CD4-positive, alpha-beta T cell (primary cell): ENCODE data around the gene FAM120B. TPM values are rescaled to one million over a fixed set of nuclear protein-coding genes. Genes with fewer than 3 reads are reported as not detected.

Source experiments
- ATAC-seq: fragments of 200-7000 bp; cut with Tn5 transposase; one replicate; pipeline ENCODE4 v1.10.0; 2022; ENCODE audit warnings: mild to moderate bottlenecking; ENCODE audit not compliant: poor library complexity
- CTCF ChIA-PET: fragments of 350-600 bp; sonication (Branson Sonifier 250); formaldehyde crosslinking; loops from one replicate; lab custom pipeline; 2021; ENCODE audit warnings: antibody characterized with exemption, inconsistent platforms; lab: Charles Lee
- POLR2A ChIA-PET: fragments of 350-600 bp; sonication (Branson Sonifier 250); formaldehyde crosslinking; loops from one replicate; lab custom pipeline; 2021; ENCODE audit warnings: antibody characterized with exemption, inconsistent platforms; lab: Charles Lee
- DNase-seq, 14 experiments: peaks; one replicate each; pipeline ENCODE4 v3.0.0-alpha.2; 2013 to 2020; ENCODE audit warnings: mixed read lengths in 2 of 14
- H3K27ac ChIP-seq, 2 donors: one replicate each; pipeline versions ENCODE4 v1.5.1 to v1.7.0; 2013; ENCODE audit warnings: low read length in 2 of 2, low read depth in 1 of 2, mild to moderate bottlenecking in 1 of 2
- H3K27me3 ChIP-seq, 2 experiments: 1 replicate in 1 of 2; 2 replicates in 1 of 2; pipeline versions ENCODE4 v1.6.1 to v1.7.0; 2013; ENCODE audit warnings: low read length in 2 of 2, control low read depth in 1 of 2, mild to moderate bottlenecking in 1 of 2, moderate library complexity in 1 of 2; ENCODE audit not compliant: insufficient read depth in 2 of 2, control insufficient read depth in 1 of 2
- H3K36me3 ChIP-seq: one replicate; pipeline ENCODE4 v1.6.1; 2013; ENCODE audit warnings: low read length, control low read depth; ENCODE audit not compliant: insufficient read depth
- H3K4me1 ChIP-seq: one replicate; pipeline ENCODE4 v1.6.1; 2013; ENCODE audit warnings: low read length, control low read depth; ENCODE audit not compliant: insufficient read depth
- H3K4me3 ChIP-seq: one replicate; pipeline ENCODE4 v1.5.1; 2013; ENCODE audit warnings: mild to moderate bottlenecking, low read length, moderate library complexity
- H3K9me3 ChIP-seq, 2 experiments: 1 replicate in 1 of 2; 2 replicates in 1 of 2; pipeline versions ENCODE4 v1.6.1 to v1.7.0; 2013; ENCODE audit warnings: low read length in 2 of 2, mild to moderate bottlenecking in 2 of 2, control low read depth in 1 of 2, moderate library complexity in 1 of 2; ENCODE audit not compliant: control insufficient read depth in 1 of 2, insufficient read depth in 1 of 2
- H3K27ac Mint-ChIP-seq: one replicate; pipeline ENCODE4 v1.8.0; 2020; ENCODE audit warnings: mixed read lengths
- H3K27me3 Mint-ChIP-seq: one replicate; pipeline ENCODE4 v1.8.0; 2021; ENCODE audit warnings: mixed read lengths
- H3K36me3 Mint-ChIP-seq: one replicate; pipeline ENCODE4 v1.8.0; 2021; ENCODE audit warnings: low read depth, mixed read lengths
- H3K4me1 Mint-ChIP-seq: one replicate; pipeline ENCODE4 v1.8.0; 2021; ENCODE audit warnings: low read depth, mixed read lengths
- H3K4me3 Mint-ChIP-seq: one replicate; pipeline ENCODE4 v1.8.0; 2020; ENCODE audit warnings: mild to moderate bottlenecking, mixed read lengths
- H3K9me3 Mint-ChIP-seq: one replicate; pipeline ENCODE4 v1.8.0; 2020; ENCODE audit warnings: mixed read lengths
- intact Hi-C, 2 experiments: fragments of 100-400 bp; cut with DNase I in 1 of 2; cut with micrococcal nuclease in 1 of 2; formaldehyde crosslinking; loops; one replicate each; pipeline versions ENCODE4 v1.15.1 to v1.9.0; 2023 to 2025; cut with DNase I, micrococcal nuclease
- total RNA-seq, 174 experiments: library from RNA in 2 of 174; stranded (reverse) in 2 of 174; gene quantifications; one replicate each; pipeline ENCODE4 v1.2.3 and lab custom pipeline; 2021 to 2026
- TF ChIP-seq, protein P1 (sequence below): fragments of 200-600 bp; IDR thresholded peaks from one replicate; pipeline ENCODE4 v1.8.0; 2022; ENCODE audit warnings: antibody characterized with exemption, mild to moderate bottlenecking

FAM120B gene
- total RNA-seq, 2 experiments from 2014 or later = 24.1 to 26.7 TPM

DNA sequence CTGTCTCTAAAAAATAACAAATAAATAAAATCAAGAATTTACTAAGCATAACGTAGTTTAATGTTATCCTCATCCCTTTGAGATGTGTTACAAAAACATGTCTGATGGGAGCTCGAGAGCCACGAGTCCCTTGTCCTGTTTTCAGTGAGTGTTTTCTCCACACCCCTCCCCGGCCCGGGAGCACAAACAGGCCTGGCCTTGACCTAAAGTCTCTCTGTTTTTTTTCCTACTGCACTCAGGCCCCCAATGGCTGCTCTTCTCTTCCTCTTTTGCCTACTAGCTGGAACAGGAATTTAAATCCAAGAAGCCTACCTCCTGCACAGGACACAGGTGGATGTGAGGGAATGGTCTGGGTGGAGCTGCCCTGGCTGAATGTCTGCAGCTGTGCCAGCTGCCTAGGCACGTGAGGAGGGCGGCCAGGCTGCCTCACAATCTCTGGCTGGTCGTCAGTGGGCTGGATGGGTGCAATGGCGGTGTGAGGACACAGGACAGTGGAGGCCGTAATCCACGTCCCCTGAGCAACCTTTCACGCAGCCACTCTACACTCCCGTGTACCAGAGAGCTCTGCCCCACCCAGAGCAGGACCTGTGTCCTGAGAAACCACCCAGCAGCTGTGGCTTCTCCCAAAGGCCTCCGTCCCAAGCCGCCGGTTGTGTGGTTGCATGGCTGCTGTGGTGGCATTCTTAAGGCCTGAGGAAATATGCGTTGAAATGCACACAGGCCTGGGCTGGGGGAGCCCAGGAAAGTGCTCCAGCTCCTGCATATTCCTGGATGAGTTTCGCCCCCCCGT, 117.5 kb downstream of the FAM120B start:
- no peak overlapping the region for H3K27ac ChIP-seq
- Mint-ChIP-seq H3K4me1 (no peaks in the 10 kb centered on the region), H3K9me3 (no peaks in the 10 kb centered on the region), H3K27me3 (peaks cover 39% of the 10 kb centered on the region), H3K36me3 (no peaks in the 10 kb centered on the region), H3K27ac (no peak overlapping the region), H3K4me3 (no peak overlapping the region)
- no peaks in the 10 kb centered on the region for H3K36me3 ChIP-seq
- ChIA-PET POLR2A (no interaction called here), CTCF (no interaction called here)
- intact Hi-C loops = no loop called here
- DNase-seq = no peak
- no peak overlapping the region for H3K4me3 ChIP-seq
- ATAC-seq = no peak
- H3K9me3 ChIP-seq = no peaks in the 10 kb centered on the region
- TF ChIP-seq, protein P1, sequence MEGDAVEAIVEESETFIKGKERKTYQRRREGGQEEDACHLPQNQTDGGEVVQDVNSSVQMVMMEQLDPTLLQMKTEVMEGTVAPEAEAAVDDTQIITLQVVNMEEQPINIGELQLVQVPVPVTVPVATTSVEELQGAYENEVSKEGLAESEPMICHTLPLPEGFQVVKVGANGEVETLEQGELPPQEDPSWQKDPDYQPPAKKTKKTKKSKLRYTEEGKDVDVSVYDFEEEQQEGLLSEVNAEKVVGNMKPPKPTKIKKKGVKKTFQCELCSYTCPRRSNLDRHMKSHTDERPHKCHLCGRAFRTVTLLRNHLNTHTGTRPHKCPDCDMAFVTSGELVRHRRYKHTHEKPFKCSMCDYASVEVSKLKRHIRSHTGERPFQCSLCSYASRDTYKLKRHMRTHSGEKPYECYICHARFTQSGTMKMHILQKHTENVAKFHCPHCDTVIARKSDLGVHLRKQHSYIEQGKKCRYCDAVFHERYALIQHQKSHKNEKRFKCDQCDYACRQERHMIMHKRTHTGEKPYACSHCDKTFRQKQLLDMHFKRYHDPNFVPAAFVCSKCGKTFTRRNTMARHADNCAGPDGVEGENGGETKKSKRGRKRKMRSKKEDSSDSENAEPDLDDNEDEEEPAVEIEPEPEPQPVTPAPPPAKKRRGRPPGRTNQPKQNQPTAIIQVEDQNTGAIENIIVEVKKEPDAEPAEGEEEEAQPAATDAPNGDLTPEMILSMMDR = no peak
- no peaks in the 10 kb centered on the region for H3K4me1 ChIP-seq
- H3K27me3 ChIP-seq = peaks cover 4 to 22% of the 10 kb centered on the region in 2 experiments

DNA sequence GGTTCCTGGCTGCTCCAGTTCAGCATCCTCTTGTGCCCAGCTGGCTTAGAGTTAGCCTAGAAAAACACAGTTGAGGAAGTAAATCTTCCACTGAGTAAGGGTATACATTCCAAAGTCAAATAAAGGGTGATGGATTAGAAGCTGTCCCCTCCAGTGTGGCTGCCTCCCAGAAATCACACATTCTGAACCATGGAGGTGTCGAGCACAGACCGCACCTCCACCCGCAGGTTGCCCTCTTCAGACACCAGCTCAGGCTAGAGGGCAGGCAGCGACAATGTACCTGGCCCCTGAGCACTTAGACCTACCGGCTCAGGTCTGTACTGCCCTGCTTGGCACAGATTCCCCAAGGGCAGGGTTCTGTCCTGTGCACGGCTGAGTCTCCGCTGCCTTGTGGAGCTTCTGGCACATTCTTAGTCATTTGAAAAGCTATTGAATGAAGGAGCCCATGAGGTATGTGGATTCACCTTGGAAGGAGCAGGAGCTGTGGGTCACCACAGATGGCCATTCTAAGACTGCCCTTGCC, 118.1 kb downstream of the FAM120B start:
- peaks cover 4 to 17% of the 10 kb centered on the region in 2 experiments for H3K27me3 ChIP-seq
- Mint-ChIP-seq H3K27me3 (peaks cover 33% of the 10 kb centered on the region), H3K9me3 (no peaks in the 10 kb centered on the region), H3K27ac (no peak overlapping the region), H3K4me1 (no peaks in the 10 kb centered on the region), H3K4me3 (no peak overlapping the region), H3K36me3 (no peaks in the 10 kb centered on the region)
- no peak overlapping the region for H3K4me3 ChIP-seq
- TF ChIP-seq, protein P1 = no peak
- no peaks in the 10 kb centered on the region for H3K9me3 ChIP-seq
- ChIA-PET POLR2A (no interaction called here), CTCF (no interaction called here)
- H3K4me1 ChIP-seq = no peaks in the 10 kb centered on the region
- DNase-seq (no peak), ATAC-seq (no peak)
- H3K27ac ChIP-seq = no peak overlapping the region
- no peaks in the 10 kb centered on the region for H3K36me3 ChIP-seq
- intact Hi-C loops = no loop called here

DNA sequence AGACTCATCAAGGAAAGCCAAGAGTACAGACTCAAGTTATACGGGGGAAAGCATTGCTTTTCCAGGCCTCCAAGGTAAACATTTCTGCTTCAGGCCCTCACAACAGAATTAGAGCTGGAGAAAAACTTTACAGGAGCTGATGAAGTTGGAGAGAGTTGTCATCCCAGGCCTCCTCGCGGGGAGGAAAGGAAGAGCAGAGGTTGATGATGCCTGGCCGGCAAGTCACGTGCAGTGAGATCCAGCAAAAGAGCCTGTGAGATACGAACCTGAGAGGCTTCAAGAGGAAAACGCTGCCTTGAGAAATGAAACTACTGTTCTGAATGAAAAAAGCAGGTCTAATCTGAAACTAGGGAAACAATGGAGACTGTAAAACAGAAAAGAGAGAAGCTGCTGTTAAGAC, 122.9 kb downstream of the FAM120B start:
- intact Hi-C loops = no loop called here
- Mint-ChIP-seq H3K4me3 (no peak overlapping the region), H3K36me3 (no peaks in the 10 kb centered on the region), H3K4me1 (no peaks in the 10 kb centered on the region), H3K27me3 (peaks cover 25% of the 10 kb centered on the region), H3K9me3 (no peaks in the 10 kb centered on the region), H3K27ac (no peak overlapping the region)
- ChIA-PET CTCF (no interaction called here), POLR2A (no interaction called here)
- Histone ChIP-seq H3K4me3 (no peak overlapping the region), H3K9me3 (peaks cover 0 to 6% of the 10 kb centered on the region in 2 experiments), H3K36me3 (no peaks in the 10 kb centered on the region), H3K27me3 (peaks cover 3 to 5% of the 10 kb centered on the region in 2 experiments), H3K27ac (no peak overlapping the region), H3K4me1 (no peaks in the 10 kb centered on the region)
- TF ChIP-seq, protein P1 = no peak
- ATAC-seq (no peak), DNase-seq (no peak)
